GM12878 (cell line): ENCODE results near the gene TMEM196. TPM values are rescaled to one million over a fixed set of nuclear protein-coding genes. Genes with fewer than 3 reads are reported as not detected.

Source experiments
- ATAC-seq: fragments of 200-7000 bp; cut with Tn5 transposase; 3 replicates; pipeline ENCODE4 v1.9.1; 2020; ENCODE audit warnings: mild to moderate bottlenecking, moderate library complexity
- BruUV-seq: library from RNA; stranded (reverse); fragments of 400-500 nt; replicated peaks from 2 replicates; lab custom pipeline; 2021; lab: Mats Ljungman, UMichigan
- CTCF ChIA-PET: fragments of 300-600 bp; sonication (Branson Sonifier 250); formaldehyde crosslinking; extraction: SDS; loops from one replicate; lab custom pipeline; 2021; ENCODE audit warnings: inconsistent platforms; lab: Yijun Ruan, JAX
- POLR2A ChIA-PET: fragments of 350-600 bp; formaldehyde crosslinking; extraction: SDS; loops from one replicate; lab custom pipeline; 2021; ENCODE audit warnings: inconsistent platforms; lab: Charles Lee
- RAD21 ChIA-PET: fragments of 300-600 bp; sonication (Branson Sonifier 250); formaldehyde crosslinking; loops from one replicate; lab custom pipeline; 2023; ENCODE audit warnings: antibody characterized with exemption; ENCODE audit not compliant: unreplicated experiment; lab: Charles Lee
- SMC1A ChIA-PET: fragments of 300-600 bp; sonication (Branson Sonifier 250); formaldehyde crosslinking; loops from one replicate; lab custom pipeline; 2023; ENCODE audit not compliant: unreplicated experiment, uncharacterized antibody; lab: Charles Lee
- DNase-seq: peaks from one replicate; pipeline ENCODE4 v3.0.0-alpha.2; 2011; ENCODE audit warnings: low read depth, low spot score
- FAIRE-seq: peaks from 3 replicates; lab custom pipeline; 2011; peaks lifted over from hg19 to GRCh38; lab: Jason Lieb, UNC
- H2AFZ ChIP-seq: 2 replicates; pipeline ENCODE4 v1.6.0; 2011; ENCODE audit warnings: low read depth, low read length, control low read depth; ENCODE audit not compliant: control insufficient read depth
- H3K27ac ChIP-seq: 2 replicates; pipeline ENCODE4 v1.5.1; 2011; ENCODE audit warnings: control low read depth; ENCODE audit not compliant: control insufficient read depth, insufficient read depth
- H3K27me3 ChIP-seq, 2 experiments: replicated peaks in 1 of 2; 2 replicates each; pipeline versions ENCODE4 v1.6.0 to v1.6.1; 2011; ENCODE audit warnings: low read length in 1 of 2; ENCODE audit not compliant: control insufficient read depth in 2 of 2, insufficient read depth in 2 of 2
- H3K36me3 ChIP-seq, 2 experiments: 2 replicates each; pipeline ENCODE4 v1.5.1; 2011; ENCODE audit warnings: low read length in 1 of 2; ENCODE audit not compliant: control insufficient read depth in 2 of 2, insufficient read depth in 2 of 2
- H3K4me1 ChIP-seq: 2 replicates; pipeline ENCODE4 v1.6.1; 2011; ENCODE audit warnings: mild to moderate bottlenecking, low read length, moderate library complexity, mixed read lengths; ENCODE audit not compliant: control insufficient read depth, insufficient read depth
- H3K4me2 ChIP-seq: 2 replicates; pipeline ENCODE4 v1.6.0; 2011; ENCODE audit warnings: control low read depth; ENCODE audit not compliant: control insufficient read depth, insufficient read depth
- H3K4me3 ChIP-seq: fragments of 200-600 bp; sonication (generic); 2 replicates; pipeline ENCODE4 v1.5.1; 2016
- H3K79me2 ChIP-seq: 2 replicates; pipeline ENCODE4 v1.6.0; 2011; ENCODE audit warnings: low read length; ENCODE audit not compliant: control insufficient read depth, insufficient read depth
- H3K9ac ChIP-seq: 2 replicates; pipeline ENCODE4 v1.8.0; 2011; ENCODE audit warnings: low read length, control low read depth, mixed read lengths; ENCODE audit not compliant: control insufficient read depth, insufficient read depth
- H3K9me3 ChIP-seq: replicated peaks from 3 replicates; pipeline ENCODE4 v1.5.1; 2011; ENCODE audit warnings: mild to moderate bottlenecking, low read length; ENCODE audit not compliant: control insufficient read depth, insufficient read depth
- H4K20me1 ChIP-seq: 2 replicates; pipeline ENCODE4 v1.6.0; 2011; ENCODE audit not compliant: control insufficient read depth, insufficient read depth
- BCL11A ChIP-seq: IDR thresholded peaks from 2 replicates; pipeline ENCODE4 v1.6.1; 2011; ENCODE audit warnings: low read depth, low read length
- HSF1 ChIP-seq: fragments of 150-350 bp; IDR thresholded peaks from 2 replicates; pipeline ENCODE4 v1.6.1; 2014; ENCODE audit warnings: mild to moderate bottlenecking, low read depth, low read length
- PAX5 ChIP-seq: IDR thresholded peaks from 2 replicates; pipeline ENCODE4 v1.6.1; 2011; ENCODE audit warnings: low read depth, low read length, borderline replicate concordance
- PBX3 ChIP-seq: IDR thresholded peaks from 2 replicates; pipeline ENCODE4 v1.6.1; 2011; ENCODE audit warnings: mild to moderate bottlenecking, low read depth, low read length, moderate library complexity; ENCODE audit not compliant: insufficient replicate concordance
- SREBF2 ChIP-seq: IDR thresholded peaks from 2 replicates; pipeline ENCODE4 v1.6.1; 2012; ENCODE audit warnings: mild to moderate bottlenecking, low read length
- SRF ChIP-seq, 2 experiments: IDR thresholded peaks; 2 replicates each; pipeline ENCODE4 v1.6.1; 2011; ENCODE audit warnings: low read depth in 2 of 2, low read length in 2 of 2, mild to moderate bottlenecking in 1 of 2, moderate library complexity in 1 of 2
- SUZ12 ChIP-seq: fragments of 200-600 bp; sonication (generic); IDR thresholded peaks from one replicate; pipeline ENCODE4 v1.6.1; 2018; ENCODE audit warnings: antibody characterized with exemption, mild to moderate bottlenecking; ENCODE audit not compliant: unreplicated experiment
- ZBED1 ChIP-seq: IDR thresholded peaks from 2 replicates; pipeline ENCODE4 v1.6.1; 2016; ENCODE audit warnings: borderline replicate concordance
- WGBS: methylation state at CpG from one replicate; pipeline ENCODE4 v1.1.6; 2016; ENCODE audit warnings: low lambda C conversion rate; ENCODE audit not compliant: insufficient replicate concordance, insufficient coverage; ENCODE audit errors: missing lambda C conversion rate; 5-methylcytosine and 5-hydroxymethylcytosine counted together
- in situ Hi-C: fragments of 300-500 bp; cut with MboI; formaldehyde crosslinking; loops from 9 replicates; pipeline ENCODE4 v1.14.3; 2018; ENCODE audit warnings: mixed read lengths
- intact Hi-C: fragments of 100-400 bp; cut with micrococcal nuclease; formaldehyde crosslinking; loops from one replicate; pipeline ENCODE4 v1.14.2; 2022; ENCODE audit not compliant: unreplicated experiment
- polyA plus RNA-seq, 11 experiments: library from polyadenylated mRNA; depleted of rRNA in 4 of 11; unstranded in 6 of 11; stranded (reverse) in 5 of 11; fragments of >200 nt; fragmentation: Nextera tagmentation in 4 of 11; fragmentation: Illumina TruSeq in 1 of 11; extraction: Ambion mirVana in 4 of 11; extraction: Trizol in 1 of 11; gene quantifications; 1 replicate in 1 of 11; 2 replicates in 10 of 11; pipeline versions ENCODE4 v1.2.1 to v1.2.3, GENCODE V29; 2011 to 2016; ENCODE audit warnings: inconsistent platforms in 2 of 11, missing spikeins in 2 of 11, low read depth in 1 of 11
- total RNA-seq, 4 experiments: library from RNA; depleted of rRNA in 3 of 4; stranded (reverse); fragments of >200 nt in 3 of 4; fragmentation: Illumina TruSeq in 1 of 4; extraction: Trizol in 1 of 4; gene quantifications; 2 replicates each; pipeline versions ENCODE4 v1.2.1 to v1.2.3, GENCODE V29; 2013 to 2021

Gene TMEM196
- total and polyA plus RNA-seq, 10 of the 15 experiments (the other 5 are each of a cell fraction or from before 2014, with no cell fraction given): 0.04 TPM; not detected in 9

GRCh38 chr7:19749658-19750057 is 23.8 kb downstream of the TMEM196 start:
- ChIA-PET RAD21 (interaction anchor here (1.0 kb wide), 1 partner anchor 36 kb away, joined by 3 read pairs; no protein-coding TSS in a partner anchor), CTCF (interaction anchor here (1.5 to 2.6 kb wide), 2 partner anchors 37 to 904 kb away, joined by 4 to 9 read pairs; no protein-coding TSS in a partner anchor), SMC1A (no interaction called here), POLR2A (no interaction called here)
- intact Hi-C loops (loop anchor here (5.0 to 10.0 kb wide), 5 partner anchors 383 to 1505 kb away; no protein-coding TSS in a partner anchor), in situ Hi-C loops (loop anchor here (5.0 to 10.0 kb wide), 4 partner anchors 405 to 1495 kb away; no protein-coding TSS in a partner anchor)
- DNase-seq (no peak), FAIRE-seq (no peak), ATAC-seq (no peak)
- Histone ChIP-seq H3K9ac (no peak overlapping the region), H3K27me3 (no peaks in the 10 kb centered on the region), H3K4me1 (no peaks in the 10 kb centered on the region), H3K36me3 (no peaks in the 10 kb centered on the region), H2AFZ (no peak overlapping the region), H3K9me3 (no peaks in the 10 kb centered on the region), H3K4me2 (no peak overlapping the region), H4K20me1 (no peaks in the 10 kb centered on the region), H3K4me3 (no peak overlapping the region), H3K79me2 (no peaks in the 10 kb centered on the region), H3K27ac (no peak overlapping the region)
- no TSS peak for BruUV-seq
- TF ChIP-seq SUZ12: no peak
- no peak for TF ChIP-seq PAX5
- no peak for TF ChIP-seq ZBED1
- no peak for TF ChIP-seq HSF1
- TF ChIP-seq PBX3: no peak
- TF ChIP-seq SRF (IDR thresholded peaks at IDR 0.05; ENCODE audit: low read depth in 2 of 2, low read length in 2 of 2): no peak
- TF ChIP-seq BCL11A: no peak
- no peak for TF ChIP-seq SREBF2
- 22% methylated on average over 4 of the region's 4 CpGs for WGBS
